ENCODE results near the gene CDC27.
"Not testable (repeated sequence)": the region's sequence is repeated elsewhere in the genome, so short reads cannot be mapped to it uniquely, and the experiment has no call there.

DNA sequence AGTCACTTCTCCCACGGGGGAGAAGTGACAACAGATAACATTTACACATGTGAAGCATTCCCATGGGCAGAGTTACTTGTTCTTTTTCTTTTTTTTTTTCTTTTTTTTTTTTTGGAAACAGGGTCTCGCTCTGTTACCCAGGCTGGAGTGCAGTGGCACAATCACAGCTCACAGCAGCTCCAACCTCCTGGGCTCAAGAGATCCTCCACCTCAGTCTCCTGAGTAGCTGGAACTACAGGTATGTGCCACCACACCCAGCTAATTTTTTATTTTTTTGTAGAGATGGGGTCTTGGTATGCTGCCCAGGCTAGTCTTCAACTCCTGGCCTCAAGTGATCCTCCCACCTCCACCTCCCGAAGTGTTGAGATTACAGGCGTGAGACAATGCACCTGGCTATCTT lies 20.2 kb downstream of the CDC27 start:
- not testable (repeated sequence) for TF ChIP-seq TARDBP (IDR thresholded peaks at IDR 0.05); FOXA1 (IDR thresholded peaks at IDR 0.05); LEF1 (IDR thresholded peaks at IDR 0.05; ENCODE audit: borderline replicate concordance); SP1 (IDR thresholded peaks at IDR 0.05); L3MBTL2 (conservative IDR thresholded peaks at IDR 0.05); SUZ12 (IDR thresholded peaks at IDR 0.05); BHLHE40 (IDR thresholded peaks at IDR 0.05; ENCODE audit: borderline replicate concordance); NFRKB (IDR thresholded peaks at IDR 0.05); ZNF384 (IDR thresholded peaks at IDR 0.05); HDGF (IDR thresholded peaks at IDR 0.05; ENCODE audit: borderline replicate concordance); FOXM1 (IDR thresholded peaks at IDR 0.05; ENCODE audit: borderline replicate concordance)
- TF ChIP-seq, protein P1, sequence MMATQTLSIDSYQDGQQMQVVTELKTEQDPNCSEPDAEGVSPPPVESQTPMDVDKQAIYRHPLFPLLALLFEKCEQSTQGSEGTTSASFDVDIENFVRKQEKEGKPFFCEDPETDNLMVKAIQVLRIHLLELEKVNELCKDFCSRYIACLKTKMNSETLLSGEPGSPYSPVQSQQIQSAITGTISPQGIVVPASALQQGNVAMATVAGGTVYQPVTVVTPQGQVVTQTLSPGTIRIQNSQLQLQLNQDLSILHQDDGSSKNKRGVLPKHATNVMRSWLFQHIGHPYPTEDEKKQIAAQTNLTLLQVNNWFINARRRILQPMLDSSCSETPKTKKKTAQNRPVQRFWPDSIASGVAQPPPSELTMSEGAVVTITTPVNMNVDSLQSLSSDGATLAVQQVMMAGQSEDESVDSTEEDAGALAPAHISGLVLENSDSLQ (IDR thresholded peaks at IDR 0.05): not testable (repeated sequence)
